ENCODE data around the gene MYBPC1.
"Not testable (repeated sequence)": the region's sequence is repeated elsewhere in the genome, so short reads cannot be mapped to it uniquely, and the experiment has no call there.

The MYBPC1 gene

GRCh38 chr12:101722392-101722791 lies 127.6 kb downstream of the MYBPC1 start:
- H3K27ac ChIP-seq = no peak overlapping the region
- TF ChIP-seq, protein P1, sequence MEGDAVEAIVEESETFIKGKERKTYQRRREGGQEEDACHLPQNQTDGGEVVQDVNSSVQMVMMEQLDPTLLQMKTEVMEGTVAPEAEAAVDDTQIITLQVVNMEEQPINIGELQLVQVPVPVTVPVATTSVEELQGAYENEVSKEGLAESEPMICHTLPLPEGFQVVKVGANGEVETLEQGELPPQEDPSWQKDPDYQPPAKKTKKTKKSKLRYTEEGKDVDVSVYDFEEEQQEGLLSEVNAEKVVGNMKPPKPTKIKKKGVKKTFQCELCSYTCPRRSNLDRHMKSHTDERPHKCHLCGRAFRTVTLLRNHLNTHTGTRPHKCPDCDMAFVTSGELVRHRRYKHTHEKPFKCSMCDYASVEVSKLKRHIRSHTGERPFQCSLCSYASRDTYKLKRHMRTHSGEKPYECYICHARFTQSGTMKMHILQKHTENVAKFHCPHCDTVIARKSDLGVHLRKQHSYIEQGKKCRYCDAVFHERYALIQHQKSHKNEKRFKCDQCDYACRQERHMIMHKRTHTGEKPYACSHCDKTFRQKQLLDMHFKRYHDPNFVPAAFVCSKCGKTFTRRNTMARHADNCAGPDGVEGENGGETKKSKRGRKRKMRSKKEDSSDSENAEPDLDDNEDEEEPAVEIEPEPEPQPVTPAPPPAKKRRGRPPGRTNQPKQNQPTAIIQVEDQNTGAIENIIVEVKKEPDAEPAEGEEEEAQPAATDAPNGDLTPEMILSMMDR (conservative IDR thresholded peaks at IDR 0.05) = no peak

- no peak overlapping the region for H3K27ac ChIP-seq
- TF ChIP-seq, protein P1 (conservative IDR thresholded peaks at IDR 0.05) = no peak
These were observed 132.3 kb downstream of the MYBPC1 start for GRCh38 chr12:101727098-101727497.

DNA sequence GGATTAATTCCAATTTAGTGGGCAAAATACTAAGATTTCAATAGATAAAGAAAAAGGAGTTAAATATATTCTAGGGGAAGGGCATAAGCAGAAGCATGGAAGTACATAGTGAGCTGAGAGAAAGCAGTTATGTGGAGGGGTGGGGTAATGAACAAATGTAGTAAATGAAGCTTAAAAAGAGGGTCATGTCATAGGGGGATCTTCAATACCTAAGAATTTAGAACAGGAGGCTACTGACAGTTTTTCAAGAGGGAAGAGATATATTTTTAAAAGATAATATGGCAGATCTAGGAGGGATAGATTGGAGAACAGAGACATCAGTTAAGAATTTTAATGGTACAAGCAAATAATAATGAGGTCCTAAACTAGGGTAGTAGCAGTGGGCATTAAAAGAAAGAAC lies 135.1 kb downstream of the MYBPC1 start:
- TF ChIP-seq, protein P1 (conservative IDR thresholded peaks at IDR 0.05) = no peak
- H3K27ac ChIP-seq = no peak overlapping the region

- TF ChIP-seq, protein P1 (conservative IDR thresholded peaks at IDR 0.05) = no peak
These were observed 137.5 kb downstream of the MYBPC1 start for GRCh38 chr12:101732318-101732717.

DNA sequence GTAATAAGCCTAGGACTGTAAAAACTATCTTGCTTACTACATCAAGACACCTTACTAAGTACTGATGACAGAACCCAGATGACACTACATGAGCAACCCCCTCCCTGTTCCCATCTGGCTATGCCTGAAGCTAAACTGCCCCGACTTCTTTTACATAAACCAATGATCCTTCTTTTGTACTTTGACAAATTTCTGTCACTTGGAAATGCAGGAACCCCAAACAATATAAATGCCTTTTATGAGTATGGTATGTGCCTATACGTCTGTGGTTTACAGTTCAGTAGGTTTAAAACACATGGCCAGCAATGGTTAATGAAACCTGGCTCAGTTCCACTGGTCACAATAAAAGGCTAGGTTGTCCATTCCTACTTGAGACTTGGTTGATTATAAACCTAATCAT lies 138.4 kb downstream of the MYBPC1 start:
- TF ChIP-seq, protein P1 (conservative IDR thresholded peaks at IDR 0.05) = no peak
- no peak overlapping the region for H3K27ac ChIP-seq

More at GRCh38 chr12:101732318-101732717, 137.5 kb downstream of the MYBPC1 start:
- H3K27ac ChIP-seq = no peak overlapping the region

GRCh38 chr12:101734482-101734881 lies 139.7 kb downstream of the MYBPC1 start:
- H3K27ac ChIP-seq = not testable (repeated sequence)
